ENCODE results near the gene TBL2.
"Not testable (repeated sequence)": the region's sequence is repeated elsewhere in the genome, so short reads cannot be mapped to it uniquely, and the experiment has no call there.

Gene TBL2

DNA sequence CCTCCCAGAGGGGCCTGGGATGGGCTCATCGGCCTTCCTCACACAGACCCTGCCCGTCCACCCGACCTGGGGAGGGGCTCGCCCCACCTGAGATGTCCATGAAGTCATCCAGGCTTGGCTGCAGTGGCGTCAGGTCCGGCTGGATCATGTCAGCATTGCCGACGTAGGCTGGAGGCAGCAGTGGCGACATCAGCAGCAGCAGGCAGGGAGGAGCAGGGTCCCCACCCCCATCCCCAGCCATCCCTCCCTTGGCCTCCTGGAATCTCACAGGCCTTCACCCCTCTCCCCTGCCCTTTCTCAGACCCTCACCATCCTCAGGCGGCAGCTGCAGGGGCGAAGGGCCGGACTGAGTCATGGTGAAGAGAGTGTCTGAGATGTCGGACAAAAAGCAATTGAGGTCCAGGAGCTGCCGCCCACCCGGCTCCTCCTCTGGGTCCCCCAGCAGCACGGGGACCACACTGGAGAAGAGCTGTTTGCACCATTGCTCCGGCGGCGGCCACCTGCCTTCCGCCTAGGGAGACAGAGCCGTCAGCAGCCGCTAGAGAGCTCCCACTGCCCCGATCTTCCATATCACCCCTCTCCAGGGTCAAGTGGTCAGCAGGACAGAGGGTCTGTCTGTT is 27.3 kb upstream of the TBL2 start:
- no peak for DNase-seq

DNA sequence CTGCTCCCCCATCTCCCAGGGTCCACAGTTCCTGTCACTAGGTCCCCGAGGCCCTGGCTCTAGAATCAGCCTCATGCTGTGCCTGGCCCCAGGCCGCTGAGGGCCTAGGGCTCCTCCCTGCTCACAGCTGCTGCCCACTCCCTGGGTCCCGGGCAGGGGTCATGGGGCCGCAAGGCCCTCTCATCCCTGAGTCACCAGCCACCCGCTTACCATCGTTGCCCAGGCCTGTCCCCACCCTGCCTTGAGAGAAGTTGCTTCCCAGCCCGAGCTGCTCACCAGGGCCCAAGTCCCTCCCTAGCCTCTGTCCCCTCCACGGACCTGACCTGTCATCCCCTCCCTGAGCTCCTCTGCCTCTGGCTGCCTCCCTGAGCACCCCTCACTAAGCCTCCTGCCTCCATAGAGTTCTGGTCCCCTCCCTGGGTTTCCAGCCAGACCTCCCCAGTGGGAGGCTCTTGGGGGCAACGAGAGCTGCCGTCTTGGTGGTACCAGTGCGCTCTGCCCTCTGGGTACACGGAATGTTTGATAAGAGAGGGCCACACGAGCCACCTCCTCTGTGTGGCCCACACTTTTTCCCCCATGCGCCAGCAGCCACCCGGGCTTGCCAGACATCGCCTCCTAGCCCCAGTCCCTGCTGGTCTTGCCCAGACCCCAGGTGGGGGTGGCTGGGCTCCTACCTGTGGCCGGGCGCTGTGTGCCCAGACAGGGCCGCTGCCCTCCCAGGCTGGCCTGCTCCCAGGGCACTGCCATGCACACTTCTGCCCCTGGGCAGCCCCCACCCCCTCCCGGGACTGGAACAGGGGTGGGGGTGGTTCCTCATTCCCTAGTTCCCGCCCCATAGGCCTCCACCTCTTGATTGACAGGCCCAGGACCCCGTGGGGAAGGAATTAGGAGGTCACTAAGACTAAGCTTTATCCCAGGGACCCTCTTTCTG is 24.6 kb upstream of the TBL2 start:
- no peak for DNase-seq

DNA sequence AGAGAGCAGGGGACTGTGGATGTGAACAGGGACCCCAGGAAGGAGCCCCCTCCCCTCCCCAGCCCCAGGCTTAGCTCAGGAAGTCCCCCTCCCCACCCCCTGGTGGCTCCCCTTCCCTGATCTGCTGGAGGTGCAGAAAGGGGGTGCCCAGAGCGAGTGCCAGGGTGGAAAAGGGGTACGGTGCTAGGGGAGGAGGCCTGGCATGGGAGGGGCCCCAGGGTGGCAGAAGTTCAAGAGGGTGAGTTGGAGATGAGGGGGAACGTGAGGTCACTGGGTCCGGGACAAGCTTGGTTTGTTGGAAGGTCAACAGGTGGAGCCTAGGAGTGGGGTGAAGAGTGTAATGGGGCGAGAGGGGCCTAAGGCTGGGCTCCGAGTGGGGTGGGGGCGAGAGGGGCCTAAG is 21.5 kb upstream of the TBL2 start:
- DNase-seq, result no peak

DNA sequence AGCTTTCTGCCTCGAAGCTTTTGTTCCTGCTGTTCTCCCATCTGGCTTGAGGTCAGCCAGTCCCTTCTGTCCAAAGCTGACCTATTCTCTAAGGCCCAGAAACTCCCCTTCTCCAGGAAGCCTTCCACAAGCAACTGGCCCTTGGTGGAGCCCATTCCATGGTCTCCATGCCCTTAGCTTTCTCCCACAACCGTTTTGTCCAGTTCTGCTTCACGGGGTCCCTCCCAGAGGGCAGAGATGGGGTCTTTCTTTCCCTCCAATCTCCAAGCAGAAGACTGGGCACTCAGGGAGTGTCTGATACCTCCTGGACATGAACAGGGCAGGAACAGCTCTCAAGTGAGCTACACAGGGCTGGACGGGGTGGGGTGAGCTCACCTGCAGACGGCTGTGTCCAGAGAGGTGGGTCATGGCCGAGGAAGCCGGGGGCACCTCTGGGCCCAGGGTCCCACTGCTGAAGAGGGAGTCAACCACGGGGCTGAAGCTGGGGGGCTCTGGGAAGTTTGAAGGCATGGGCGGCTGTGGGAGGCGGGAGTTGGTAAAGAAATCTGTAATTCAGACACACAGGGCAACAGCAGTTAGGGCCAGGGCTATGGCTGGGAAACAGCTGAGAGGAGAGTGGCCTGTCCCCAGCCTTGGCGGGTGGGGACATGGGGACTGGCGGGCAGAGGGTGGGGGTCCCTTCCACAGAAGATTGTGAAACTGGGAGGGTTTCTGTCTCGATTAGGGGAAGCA is 20.9 kb upstream of the TBL2 start:
- no peak for DNase-seq

DNA sequence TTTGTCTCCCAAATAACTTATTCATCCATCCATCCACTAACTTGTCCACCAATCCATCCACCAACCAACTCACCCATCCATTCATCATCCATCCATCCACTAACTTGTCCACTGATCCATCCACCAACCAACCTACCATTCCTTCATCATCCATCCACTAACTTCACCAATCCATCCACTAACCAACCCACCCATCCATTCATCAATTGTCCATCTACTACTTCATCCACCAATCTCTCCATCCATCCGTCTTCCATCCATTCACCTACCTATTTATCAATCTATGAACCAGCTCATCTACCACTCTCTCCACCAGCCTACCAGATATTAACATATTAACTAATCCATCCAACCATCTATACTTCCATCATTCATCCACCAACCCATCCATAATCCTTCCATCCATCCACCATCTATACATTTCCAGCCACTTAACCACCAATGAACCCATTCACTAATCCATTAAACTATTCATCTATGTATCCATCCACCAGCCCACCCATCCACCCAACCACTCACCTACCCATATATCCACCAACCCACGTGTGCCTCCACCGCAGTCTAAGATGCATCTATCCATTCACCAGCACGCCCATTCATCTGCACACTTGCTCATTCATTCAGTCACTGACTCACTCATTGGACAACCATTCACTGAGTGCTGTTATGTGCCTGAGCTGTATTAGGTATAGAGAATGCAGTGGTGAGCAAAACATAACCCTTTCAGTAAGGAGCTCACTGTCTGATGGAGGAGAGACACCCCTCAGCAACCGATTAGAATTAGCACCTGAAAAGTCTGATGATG is 19.8 kb upstream of the TBL2 start:
- no peak for DNase-seq

DNA sequence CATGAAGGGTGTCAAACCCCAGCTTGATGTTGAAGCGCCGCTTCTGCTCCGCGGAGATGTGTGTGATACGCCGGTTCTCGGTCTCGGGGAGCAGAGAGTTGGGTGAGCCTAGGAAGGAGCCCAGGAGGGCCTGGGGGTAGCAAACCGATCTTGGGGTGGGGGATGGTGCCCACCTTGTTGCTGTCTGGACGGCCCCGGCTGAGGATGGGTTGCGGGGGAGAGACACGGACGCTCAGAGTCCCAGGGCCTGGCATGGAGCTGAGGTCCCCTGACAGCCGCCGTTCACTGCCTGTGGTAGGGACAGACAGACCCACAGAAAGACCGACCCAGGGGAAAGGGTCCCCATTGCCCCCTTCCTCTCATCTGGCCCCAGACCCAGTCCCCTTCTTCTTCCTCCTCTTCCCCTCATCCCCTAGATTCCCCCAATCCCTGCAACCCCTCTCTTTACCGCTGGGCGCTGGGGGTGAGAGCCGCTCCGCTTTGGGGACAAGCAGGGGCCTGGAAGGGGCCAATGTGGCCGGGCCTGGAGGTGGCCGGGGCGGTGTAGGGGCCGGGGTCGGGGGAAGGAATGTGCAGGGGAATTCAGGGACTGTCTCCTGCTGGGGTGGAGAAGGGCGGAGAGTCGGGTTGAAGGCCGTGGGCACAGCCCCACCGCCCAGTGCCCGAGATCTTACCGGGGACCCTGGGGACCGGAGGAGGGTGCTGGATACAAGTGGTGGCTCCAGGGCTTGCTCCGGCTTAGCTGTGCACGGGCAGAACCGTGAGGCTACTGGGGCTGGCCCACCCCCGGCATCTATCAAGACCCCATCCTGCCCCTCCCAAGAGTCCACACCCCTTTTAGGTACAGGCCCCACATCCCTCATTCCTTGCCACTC is 18.0 kb upstream of the TBL2 start:
- DNase-seq, result no peak

DNA sequence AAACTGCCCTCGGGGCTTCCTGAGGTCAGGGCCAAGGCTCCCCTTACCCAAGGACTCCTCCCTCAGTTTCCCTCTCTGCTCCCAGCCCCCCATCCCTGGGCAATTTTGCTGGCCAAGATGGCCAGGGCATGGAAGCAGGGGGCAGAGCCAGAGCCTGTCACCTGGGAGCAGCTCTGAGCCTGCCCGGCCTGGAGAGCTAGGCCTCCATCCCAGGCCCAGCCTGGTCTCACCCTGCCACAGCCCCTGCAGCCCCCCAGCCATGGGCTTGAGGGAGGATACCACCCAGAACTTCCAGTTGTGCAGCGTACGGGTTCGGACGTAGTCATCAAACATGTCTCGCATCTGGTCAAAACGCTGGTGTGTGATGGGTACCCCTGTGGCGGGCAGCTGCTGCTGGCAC is 17.0 kb upstream of the TBL2 start:
- DNase-seq, result no peak

DNA sequence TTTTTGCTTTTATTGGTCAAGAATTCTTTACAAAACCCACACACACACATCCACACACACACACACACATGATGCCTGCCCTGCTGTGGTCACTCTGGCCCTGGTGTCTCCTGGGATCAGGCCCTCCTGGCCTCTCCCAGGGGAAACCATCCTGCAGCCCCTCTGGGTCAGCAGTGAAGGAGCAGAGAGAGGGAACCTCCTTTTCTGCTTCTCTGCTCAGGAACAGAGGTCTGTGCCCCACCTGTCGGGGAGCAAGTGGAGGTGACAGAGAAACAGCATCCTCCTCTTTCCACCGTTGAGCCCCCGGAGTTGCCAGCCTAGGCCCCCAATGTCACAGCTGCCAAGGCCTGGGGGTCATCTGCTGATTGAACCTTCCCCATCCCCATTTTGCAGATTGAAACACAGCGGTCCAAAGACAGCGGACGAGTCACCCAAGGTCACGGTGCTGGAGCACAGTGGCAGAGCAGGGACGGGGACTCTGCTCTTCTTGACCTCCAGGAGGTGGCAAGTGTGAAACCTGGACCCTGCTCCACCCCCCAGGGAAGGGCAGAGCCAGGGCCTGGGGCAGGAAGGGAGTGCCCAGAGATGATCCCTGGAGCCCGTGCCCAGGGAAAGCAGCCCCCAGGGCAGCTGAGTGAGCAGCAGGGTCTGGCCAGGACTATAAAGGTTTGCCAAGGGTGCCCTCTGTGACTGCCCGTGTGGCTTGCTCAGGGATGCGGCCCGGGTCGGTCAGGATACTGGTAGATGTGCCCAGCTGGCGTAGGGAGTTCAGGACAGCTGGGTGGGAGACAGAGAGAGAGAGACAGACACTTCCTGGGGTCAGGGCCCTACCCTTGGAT is 15.0 kb upstream of the TBL2 start:
- DNase-seq, result no peak

DNA sequence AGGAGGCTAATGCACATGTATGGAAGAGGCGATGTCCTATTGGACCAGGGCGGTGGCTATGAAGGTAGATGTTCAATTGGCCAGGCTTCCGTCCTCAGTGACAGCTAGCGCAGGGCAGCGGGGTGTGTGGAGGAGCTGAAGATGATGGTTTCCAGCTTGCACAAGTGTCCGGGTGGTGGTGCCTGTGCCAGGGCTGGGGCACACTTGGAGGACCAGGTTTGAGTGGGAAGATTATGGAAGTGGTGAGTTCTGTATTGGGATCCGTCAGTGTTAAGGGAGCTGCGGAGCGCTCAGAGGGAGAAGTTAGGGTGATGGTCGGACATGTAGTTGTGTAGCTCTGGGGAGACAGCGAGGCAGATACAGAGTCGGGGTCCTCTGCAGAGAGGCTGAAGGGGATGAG is 8.5 kb upstream of the TBL2 start:
- DNase-seq, result no peak

DNA sequence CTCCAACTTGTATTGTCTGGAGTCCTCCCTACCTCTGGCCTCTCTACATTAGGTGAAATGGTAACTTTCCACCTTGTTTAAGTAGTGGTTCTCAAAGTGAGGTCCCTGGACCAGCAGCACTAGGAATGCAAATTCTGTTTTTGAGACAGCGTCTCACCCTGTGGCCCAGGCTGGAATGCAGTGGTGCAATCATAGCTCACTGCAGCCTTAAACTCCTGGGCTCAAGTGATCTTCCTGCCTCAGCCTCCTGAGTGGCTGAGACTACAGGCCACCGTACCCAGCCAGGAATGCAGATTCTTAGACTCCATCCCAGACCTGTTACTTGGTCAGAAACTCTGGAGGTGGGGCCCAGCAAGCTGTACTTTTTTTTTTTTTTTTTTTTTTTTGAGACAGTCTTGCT is 6.8 kb upstream of the TBL2 start:
- DNase-seq, result no peak

DNA sequence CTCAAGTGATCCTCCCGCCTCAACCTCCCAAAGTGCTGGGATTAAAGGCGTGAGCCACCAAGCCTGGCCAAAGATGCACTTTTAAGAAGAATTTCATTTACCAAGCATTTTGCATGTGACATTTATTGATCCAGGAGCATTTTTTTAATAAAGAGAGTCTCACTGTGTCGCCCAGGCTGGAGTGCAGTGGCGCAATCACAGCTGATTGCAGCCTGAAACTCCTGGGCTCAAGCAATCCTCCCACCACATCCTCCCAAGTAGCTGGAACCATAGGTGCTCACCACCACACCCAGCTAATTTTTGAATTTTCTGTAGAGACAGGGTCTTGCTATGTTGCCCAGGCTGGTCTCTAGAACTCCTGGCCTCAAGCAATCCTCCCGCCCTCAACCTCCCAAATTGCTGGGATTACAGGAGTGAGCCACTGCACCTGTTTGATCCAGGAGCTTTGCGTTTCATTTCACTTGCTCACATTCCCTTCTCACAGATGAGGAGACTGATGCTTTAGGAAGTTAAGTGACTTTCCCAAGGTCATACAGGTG is 4.4 kb upstream of the TBL2 start:
- no peak for DNase-seq

DNA sequence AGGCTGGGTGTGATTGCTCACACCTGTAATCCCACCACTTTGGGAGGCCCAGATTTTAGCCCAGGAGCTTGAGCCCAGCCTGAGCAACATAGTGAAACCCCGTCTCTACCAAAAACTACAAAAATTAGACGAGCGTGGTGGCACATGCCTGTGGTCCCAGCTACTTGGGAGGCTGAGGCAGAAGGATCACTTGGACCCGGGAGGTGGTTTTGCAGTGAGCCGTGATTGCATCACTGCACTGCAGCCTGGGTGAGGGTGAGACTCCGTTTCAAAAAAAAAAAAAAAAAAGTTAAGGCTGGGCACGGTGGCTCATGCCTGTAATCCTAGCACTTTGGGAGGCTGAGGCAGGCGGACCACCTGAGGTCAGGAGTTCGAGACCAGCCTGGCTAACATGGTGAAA is 2.6 kb upstream of the TBL2 start:
- DNase-seq, result not testable (repeated sequence)

DNA sequence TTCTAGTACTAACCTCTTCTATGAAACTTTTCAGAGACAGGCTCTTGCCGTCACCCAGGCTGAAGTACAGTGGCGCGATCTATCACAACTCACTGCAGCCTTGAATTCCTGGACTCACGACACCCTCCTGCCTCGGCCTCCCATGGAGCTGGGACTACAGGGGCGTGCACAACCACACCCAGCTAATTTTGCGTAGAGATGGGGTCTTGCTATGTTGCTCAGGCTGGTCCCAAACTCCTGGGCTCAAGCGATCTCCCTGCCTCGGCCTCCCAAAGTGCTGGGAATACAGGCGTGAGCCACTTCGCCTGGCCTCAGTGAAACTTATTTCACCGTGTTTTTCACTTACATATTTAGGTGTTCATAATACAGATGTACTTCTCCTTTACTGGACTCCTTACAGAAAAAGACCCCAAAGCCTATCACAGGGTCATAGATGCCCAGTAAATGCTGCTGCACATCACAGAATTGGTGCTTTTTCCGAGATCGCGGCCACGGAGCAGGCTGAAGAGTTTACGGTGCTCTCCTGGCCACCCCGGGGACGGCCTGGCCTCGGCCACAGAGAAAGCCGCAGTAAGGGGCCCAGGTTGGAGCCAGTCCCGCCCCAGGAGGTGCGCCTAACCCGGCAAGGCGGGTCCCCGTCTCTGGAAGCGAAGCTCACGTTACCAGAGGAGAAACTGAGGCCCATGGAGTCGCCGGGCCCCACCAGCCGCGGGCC is 595 bp downstream of the TBL2 start:
- no peak for DNase-seq

DNA sequence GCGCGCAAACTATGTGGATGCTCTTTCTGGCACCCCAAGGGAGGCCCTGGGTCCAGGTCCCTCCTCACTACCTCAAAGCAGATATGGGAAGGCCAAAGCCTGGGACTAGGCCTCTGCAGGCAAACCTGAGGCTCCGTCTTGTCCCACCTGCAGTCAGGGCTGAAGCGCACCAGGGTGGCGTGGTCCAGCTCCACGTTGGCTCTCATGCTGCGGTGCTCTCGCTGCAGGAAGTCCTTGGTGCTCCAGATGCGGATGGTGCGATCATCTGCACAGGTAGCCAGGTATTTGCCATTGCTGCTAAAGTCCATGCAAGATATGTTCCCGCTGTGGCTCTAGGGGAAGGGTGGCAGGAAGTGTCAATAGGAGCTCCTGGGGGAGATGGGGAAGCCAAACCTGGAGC is 4.6 kb downstream of the TBL2 start:
- DNase-seq, result no peak

DNA sequence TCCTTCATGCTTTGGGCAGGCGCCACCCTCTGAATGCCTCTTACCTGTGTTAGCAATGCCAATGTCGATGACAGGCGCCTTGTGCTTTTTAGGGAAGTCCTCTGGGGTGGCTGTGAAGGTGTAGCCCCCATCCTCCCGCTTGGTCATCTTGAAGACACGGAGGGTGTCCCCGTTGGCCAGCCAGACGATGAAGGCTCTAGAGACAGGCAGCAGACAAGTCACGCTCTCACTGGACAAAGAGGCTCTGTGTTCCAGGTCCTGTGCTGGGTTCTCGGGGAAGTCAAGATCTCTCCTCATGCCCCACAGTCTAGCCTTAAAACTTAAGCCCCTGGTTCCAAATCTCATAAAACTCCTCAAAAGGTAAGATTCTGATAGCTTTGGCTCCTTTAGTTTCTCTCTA is 5.1 kb downstream of the TBL2 start:
- no peak for DNase-seq

DNA sequence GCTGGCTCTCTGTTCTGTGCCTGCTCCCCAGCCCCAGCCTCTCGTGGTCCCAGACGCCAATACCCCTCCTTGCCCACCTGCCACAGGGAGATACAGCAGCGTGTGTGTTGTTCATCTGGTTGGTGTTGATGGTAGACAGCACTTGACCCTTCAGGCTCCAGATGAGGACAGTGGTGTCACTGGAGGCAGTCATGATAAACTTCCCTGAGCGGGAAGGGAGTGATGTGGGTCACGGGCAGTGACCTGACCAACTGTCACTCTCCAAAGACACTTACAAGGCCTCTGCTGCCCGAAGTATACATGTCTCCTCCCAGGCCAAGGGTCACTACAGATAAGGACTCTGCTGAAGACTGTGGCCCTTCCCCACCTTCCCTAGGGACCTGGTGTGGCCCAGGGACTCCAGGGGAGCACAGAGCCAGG is 5.6 kb downstream of the TBL2 start:
- no peak for DNase-seq

DNA sequence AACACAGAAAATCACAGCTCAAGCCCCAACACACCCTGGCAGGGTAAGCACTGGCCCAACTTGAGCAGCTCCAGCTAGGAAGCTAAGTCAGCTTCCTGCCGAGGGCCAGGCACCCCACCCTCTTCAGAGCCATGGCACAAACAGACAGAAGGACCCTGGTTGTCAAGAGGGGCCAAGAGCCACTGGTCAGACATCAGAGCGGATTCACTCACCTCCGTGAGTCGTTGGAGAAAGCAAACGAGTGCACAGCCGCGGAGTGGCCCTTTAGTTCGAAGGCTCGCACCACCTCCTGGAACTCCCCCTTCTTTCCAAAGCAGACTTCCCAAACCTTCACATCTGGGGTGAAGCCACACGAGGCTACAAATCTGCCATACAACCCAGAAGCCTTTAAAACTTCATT is 7.4 kb downstream of the TBL2 start:
- DNase-seq, result no peak

DNA sequence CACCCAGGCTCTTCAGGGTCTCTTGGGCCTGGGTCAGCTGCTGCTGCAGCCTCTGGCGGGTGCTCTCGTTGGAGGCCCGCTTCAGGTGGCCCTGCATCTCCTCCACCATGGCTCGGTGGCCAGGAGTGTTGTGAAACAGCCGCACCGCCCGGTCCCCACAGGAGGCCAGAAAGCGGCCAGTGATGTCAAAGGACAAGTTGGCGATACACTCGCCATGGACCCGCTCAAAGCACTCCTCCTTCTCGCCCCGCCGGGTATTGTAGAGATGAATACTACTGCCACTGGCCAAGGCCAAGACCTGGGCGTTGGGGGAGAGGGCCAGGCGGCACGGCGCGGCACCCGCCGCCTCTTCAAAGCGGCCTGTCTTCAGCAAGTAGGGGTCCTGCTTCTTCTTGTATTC is 7.9 kb downstream of the TBL2 start:
- DNase-seq, result no peak

DNA sequence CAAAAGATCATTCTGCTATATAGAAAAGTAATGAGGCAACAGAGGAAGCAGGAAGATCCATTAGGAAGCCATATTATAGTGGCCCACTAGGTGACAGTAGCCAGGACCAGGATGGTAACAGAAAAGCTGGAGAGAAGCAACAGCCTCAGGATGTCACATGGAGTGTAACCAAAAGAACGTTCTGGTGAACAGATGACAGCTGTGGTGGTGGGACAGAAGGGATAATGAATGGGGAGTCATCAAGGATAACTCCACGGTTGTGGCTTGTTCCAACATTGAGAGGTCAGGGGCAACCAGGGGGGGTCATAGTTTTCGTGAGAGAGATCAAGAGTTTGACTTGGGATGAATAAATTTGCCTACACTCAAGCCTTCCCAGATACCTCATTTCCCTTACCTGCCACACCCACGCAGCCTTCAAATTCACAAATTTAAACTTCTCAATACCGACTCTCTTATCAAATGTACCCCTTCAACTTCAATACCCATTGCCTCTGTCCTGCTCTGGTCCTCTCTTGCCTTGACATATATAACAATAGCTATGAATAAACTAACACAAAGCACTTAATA is 9.3 kb downstream of the TBL2 start:
- no peak for DNase-seq
